ENCODE data around the gene OR52N5. TPM values are rescaled to one million over a fixed set of nuclear protein-coding genes. Genes with fewer than 3 reads are reported as not detected.

The OR52N5 gene
- total and polyA plus RNA-seq, 9 of the 15 experiments (the other 6 are each of a cell fraction or from before 2014, with no cell fraction given) = not detected

DNA sequence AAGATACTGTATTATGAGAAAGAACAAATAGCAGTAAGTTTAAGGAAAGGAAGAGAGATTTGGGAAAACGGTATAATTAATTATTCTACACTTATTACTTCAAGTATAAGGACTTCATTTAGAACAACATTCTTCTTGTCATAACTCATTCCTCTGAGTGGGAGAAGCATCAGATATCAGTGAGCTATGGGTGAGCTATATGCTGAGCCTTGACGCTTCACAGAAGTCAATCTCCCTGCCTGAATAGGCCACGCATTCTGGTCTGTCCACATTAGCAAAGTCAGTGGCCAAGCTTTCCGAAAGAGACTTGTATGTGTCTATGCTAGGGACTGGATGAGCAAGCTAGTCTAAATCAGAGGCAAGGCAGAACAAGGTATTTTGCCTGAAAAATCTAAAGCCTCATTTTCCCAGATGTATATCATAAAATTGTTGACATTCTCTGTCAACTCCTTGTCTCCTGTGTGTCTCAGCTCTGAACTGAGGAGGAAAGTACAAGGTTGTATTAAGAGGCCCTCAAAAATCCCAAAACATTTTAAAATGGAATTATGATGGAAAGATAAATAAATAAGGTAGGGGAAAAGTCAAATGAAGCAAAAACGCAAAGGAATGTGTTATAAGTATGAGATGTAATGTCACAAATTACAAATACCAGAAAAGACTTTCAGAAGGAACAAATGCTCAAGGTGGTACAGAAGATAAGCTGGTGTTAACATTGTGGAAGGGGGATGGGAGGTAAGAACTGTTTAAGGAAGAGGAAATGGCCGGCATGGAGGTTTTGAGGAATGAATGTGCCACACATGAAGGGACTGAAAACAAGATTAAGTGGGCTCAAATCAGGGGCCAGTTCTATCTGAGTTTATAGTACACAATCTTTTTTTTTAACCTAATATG lies 27.0 kb upstream of the OR52N5 start (continued):
- no peak for TF ChIP-seq COPS2 (conservative IDR thresholded peaks at IDR 0.05)
- TF ChIP-seq, protein P1, sequence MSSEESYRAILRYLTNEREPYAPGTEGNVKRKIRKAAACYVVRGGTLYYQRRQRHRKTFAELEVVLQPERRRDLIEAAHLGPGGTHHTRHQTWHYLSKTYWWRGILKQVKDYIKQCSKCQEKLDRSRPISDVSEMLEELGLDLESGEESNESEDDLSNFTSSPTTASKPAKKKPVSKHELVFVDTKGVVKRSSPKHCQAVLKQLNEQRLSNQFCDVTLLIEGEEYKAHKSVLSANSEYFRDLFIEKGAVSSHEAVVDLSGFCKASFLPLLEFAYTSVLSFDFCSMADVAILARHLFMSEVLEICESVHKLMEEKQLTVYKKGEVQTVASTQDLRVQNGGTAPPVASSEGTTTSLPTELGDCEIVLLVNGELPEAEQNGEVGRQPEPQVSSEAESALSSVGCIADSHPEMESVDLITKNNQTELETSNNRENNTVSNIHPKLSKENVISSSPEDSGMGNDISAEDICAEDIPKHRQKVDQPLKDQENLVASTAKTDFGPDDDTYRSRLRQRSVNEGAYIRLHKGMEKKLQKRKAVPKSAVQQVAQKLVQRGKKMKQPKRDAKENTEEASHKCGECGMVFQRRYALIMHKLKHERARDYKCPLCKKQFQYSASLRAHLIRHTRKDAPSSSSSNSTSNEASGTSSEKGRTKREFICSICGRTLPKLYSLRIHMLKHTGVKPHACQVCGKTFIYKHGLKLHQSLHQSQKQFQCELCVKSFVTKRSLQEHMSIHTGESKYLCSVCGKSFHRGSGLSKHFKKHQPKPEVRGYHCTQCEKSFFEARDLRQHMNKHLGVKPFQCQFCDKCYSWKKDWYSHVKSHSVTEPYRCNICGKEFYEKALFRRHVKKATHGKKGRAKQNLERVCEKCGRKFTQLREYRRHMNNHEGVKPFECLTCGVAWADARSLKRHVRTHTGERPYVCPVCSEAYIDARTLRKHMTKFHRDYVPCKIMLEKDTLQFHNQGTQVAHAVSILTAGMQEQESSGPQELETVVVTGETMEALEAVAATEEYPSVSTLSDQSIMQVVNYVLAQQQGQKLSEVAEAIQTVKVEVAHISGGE (CRISPR knock-in tag; IDR thresholded peaks at IDR 0.05) = no peak
- no peak for TF ChIP-seq RFX7 (CRISPR knock-in tag; IDR thresholded peaks at IDR 0.05)
- TF ChIP-seq, protein P2, sequence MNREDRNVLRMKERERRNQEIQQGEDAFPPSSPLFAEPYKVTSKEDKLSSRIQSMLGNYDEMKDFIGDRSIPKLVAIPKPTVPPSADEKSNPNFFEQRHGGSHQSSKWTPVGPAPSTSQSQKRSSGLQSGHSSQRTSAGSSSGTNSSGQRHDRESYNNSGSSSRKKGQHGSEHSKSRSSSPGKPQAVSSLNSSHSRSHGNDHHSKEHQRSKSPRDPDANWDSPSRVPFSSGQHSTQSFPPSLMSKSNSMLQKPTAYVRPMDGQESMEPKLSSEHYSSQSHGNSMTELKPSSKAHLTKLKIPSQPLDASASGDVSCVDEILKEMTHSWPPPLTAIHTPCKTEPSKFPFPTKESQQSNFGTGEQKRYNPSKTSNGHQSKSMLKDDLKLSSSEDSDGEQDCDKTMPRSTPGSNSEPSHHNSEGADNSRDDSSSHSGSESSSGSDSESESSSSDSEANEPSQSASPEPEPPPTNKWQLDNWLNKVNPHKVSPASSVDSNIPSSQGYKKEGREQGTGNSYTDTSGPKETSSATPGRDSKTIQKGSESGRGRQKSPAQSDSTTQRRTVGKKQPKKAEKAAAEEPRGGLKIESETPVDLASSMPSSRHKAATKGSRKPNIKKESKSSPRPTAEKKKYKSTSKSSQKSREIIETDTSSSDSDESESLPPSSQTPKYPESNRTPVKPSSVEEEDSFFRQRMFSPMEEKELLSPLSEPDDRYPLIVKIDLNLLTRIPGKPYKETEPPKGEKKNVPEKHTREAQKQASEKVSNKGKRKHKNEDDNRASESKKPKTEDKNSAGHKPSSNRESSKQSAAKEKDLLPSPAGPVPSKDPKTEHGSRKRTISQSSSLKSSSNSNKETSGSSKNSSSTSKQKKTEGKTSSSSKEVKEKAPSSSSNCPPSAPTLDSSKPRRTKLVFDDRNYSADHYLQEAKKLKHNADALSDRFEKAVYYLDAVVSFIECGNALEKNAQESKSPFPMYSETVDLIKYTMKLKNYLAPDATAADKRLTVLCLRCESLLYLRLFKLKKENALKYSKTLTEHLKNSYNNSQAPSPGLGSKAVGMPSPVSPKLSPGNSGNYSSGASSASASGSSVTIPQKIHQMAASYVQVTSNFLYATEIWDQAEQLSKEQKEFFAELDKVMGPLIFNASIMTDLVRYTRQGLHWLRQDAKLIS (CRISPR knock-in tag; IDR thresholded peaks at IDR 0.05) = no peak
- TF ChIP-seq SIRT6 (IDR thresholded peaks at IDR 0.05; ENCODE audit: low read depth, low read length) = no peak
- TF ChIP-seq, protein P3, sequence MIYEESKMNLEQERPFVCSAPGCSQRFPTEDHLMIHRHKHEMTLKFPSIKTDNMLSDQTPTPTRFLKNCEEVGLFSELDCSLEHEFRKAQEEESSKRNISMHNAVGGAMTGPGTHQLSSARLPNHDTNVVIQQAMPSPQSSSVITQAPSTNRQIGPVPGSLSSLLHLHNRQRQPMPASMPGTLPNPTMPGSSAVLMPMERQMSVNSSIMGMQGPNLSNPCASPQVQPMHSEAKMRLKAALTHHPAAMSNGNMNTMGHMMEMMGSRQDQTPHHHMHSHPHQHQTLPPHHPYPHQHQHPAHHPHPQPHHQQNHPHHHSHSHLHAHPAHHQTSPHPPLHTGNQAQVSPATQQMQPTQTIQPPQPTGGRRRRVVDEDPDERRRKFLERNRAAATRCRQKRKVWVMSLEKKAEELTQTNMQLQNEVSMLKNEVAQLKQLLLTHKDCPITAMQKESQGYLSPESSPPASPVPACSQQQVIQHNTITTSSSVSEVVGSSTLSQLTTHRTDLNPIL (CRISPR knock-in tag; IDR thresholded peaks at IDR 0.05) = no peak
- TF ChIP-seq, protein P4, sequence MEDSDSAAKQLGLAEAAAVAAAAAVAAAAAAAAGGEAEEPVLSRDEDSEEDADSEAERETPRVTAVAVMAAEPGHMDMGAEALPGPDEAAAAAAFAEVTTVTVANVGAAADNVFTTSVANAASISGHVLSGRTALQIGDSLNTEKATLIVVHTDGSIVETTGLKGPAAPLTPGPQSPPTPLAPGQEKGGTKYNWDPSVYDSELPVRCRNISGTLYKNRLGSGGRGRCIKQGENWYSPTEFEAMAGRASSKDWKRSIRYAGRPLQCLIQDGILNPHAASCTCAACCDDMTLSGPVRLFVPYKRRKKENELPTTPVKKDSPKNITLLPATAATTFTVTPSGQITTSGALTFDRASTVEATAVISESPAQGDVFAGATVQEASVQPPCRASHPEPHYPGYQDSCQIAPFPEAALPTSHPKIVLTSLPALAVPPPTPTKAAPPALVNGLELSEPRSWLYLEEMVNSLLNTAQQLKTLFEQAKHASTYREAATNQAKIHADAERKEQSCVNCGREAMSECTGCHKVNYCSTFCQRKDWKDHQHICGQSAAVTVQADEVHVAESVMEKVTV (CRISPR knock-in tag; IDR thresholded peaks at IDR 0.05) = no peak
- TF ChIP-seq, protein P5, sequence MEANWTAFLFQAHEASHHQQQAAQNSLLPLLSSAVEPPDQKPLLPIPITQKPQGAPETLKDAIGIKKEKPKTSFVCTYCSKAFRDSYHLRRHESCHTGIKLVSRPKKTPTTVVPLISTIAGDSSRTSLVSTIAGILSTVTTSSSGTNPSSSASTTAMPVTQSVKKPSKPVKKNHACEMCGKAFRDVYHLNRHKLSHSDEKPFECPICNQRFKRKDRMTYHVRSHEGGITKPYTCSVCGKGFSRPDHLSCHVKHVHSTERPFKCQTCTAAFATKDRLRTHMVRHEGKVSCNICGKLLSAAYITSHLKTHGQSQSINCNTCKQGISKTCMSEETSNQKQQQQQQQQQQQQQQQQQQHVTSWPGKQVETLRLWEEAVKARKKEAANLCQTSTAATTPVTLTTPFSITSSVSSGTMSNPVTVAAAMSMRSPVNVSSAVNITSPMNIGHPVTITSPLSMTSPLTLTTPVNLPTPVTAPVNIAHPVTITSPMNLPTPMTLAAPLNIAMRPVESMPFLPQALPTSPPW (CRISPR knock-in tag; IDR thresholded peaks at IDR 0.05) = peak; percentile 22; the same call in 1 of the 2 replicates
- TF ChIP-seq ZNF274 (IDR thresholded peaks at IDR 0.05; ENCODE audit: borderline replicate concordance, low read depth, low read length) = no peak
- peak; percentile 47 for TF ChIP-seq BCOR (IDR thresholded peaks at IDR 0.05)
- TF ChIP-seq NEUROD1 (IDR thresholded peaks at IDR 0.05; ENCODE audit: borderline replicate concordance, low read depth, low read length, partially characterized antibody) = no peak
- TF ChIP-seq HLTF (IDR thresholded peaks at IDR 0.05) = 0 out of 2 replicates have a peak, but pooled peaks have one; percentile 26
- no peak for TF ChIP-seq PHF8 (IDR thresholded peaks at IDR 0.05; ENCODE audit: borderline replicate concordance, low read length)

All from K562 (cell line).